GM18873 (cell line): ENCODE results near the gene ADPRS.

Experiments used
- ATAC-seq: cut with Tn5 transposase; IDR thresholded peaks from one replicate; pipeline ENCODE4 v1.9.1; 2021; ENCODE audit warnings: mild to moderate bottlenecking, moderate library complexity, moderate number of reproducible peaks; ENCODE audit not compliant: unreplicated experiment, low FRiP score

ADPRS gene

GRCh38 chr1:36101546-36101945 is 12.9 kb downstream of the ADPRS start:
- no peak for ATAC-seq

- no peak for ATAC-seq
Observed at GRCh38 chr1:36106269-36106668, 17.6 kb downstream of the ADPRS start.

- ATAC-seq = no peak
Observed at GRCh38 chr1:36107394-36107793, 18.7 kb downstream of the ADPRS start.

GRCh38 chr1:36108314-36108713 is 19.6 kb downstream of the ADPRS start:
- ATAC-seq = no peak

- ATAC-seq = no peak
Observed at GRCh38 chr1:36109041-36109679, 20.5 kb downstream of the ADPRS start.

GRCh38 chr1:36111151-36111550 is 22.5 kb downstream of the ADPRS start:
- ATAC-seq = no peak

GRCh38 chr1:36112823-36113222 is 24.1 kb downstream of the ADPRS start:
- no peak for ATAC-seq

- no peak for ATAC-seq
Observed at GRCh38 chr1:36114371-36114770, 25.7 kb downstream of the ADPRS start.

GRCh38 chr1:36115200-36115669 is 26.5 kb downstream of the ADPRS start:
- no peak for ATAC-seq

- no peak for ATAC-seq
Observed at GRCh38 chr1:36115931-36116330, 27.2 kb downstream of the ADPRS start.

- no peak for ATAC-seq
Observed at GRCh38 chr1:36116901-36117300, 28.2 kb downstream of the ADPRS start.

GRCh38 chr1:36118447-36119204 is 29.9 kb downstream of the ADPRS start:
- no peak for ATAC-seq

GRCh38 chr1:36119456-36119855 is 30.8 kb downstream of the ADPRS start:
- no peak for ATAC-seq

- no peak for ATAC-seq
Observed at GRCh38 chr1:36122062-36123030, 33.7 kb downstream of the ADPRS start.

GRCh38 chr1:36123356-36123755 is 34.7 kb downstream of the ADPRS start:
- no peak for ATAC-seq

GRCh38 chr1:36124404-36125128 is 35.9 kb downstream of the ADPRS start:
- ATAC-seq = no peak

GRCh38 chr1:36125129-36125991 is 36.7 kb downstream of the ADPRS start, which contains the start of gene COL8A2:
Gene COL8A2, minus strand, starts transcription at chr1:36125222. Its CDS starts 24,980 bp downstream, at chr1:36100242.
- no peak for ATAC-seq

GRCh38 chr1:36126005-36126716 is 37.5 kb downstream of the ADPRS start:
- no peak for ATAC-seq
